PFSK-1 (cell line): ENCODE results near the gene PRKCE.

ENCODE experiments used
- FOXP2 ChIP-seq: optimal IDR thresholded peaks from 2 replicates; pipeline ENCODE3; 2011; ENCODE audit warnings: borderline replicate concordance, control low read depth, inconsistent platforms; ENCODE audit not compliant: insufficient read depth; ENCODE audit errors: extremely low read length, extremely low read depth
- POLR2AphosphoS5 ChIP-seq: IDR thresholded peaks from 2 replicates; pipeline ENCODE4 v1.6.1; 2012; ENCODE audit warnings: low read depth, mild to moderate bottlenecking, control low read depth, low read length, moderate library complexity
- REST ChIP-seq, 2 experiments: IDR thresholded peaks; 2 replicates each; pipeline versions ENCODE4 v1.6.1 to v1.8.0; 2011 to 2012; ENCODE audit warnings: low read depth in 2 of 2, low read length in 2 of 2, control low read depth in 1 of 2, inconsistent platforms in 1 of 2, mild to moderate bottlenecking in 1 of 2, moderate library complexity in 1 of 2; ENCODE audit not compliant: insufficient read depth in 1 of 2
- SIN3A ChIP-seq: IDR thresholded peaks from 2 replicates; pipeline ENCODE4 v1.6.1; 2012; ENCODE audit warnings: mild to moderate bottlenecking, low read length, moderate library complexity, borderline replicate concordance; ENCODE audit not compliant: insufficient read depth
- TAF1 ChIP-seq: IDR thresholded peaks from 2 replicates; pipeline ENCODE4 v1.6.1; 2012; ENCODE audit warnings: low read length, control low read depth, borderline replicate concordance; ENCODE audit not compliant: insufficient read depth

PRKCE gene

DNA sequence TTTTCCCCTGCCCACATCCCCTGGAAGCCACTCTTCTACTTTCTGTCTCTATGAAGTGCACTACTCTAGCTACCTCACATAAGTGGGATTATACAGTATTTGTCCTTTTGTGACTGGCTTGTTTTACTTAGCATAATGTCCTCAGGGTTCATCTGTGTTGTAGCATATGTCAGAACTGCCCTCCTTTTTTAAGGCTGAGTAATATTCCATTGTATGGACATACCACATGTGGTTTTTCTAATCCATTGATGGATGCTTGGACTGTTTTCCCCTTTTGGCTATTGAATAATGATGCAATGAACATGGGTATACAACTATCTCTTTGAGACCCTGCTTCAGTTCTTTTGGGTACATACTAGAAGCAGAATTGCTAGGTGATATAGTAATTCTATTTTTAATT is 95.9 kb downstream of the PRKCE start:
- TF ChIP-seq FOXP2 (no peak), REST (IDR thresholded peaks at IDR 0.05; ENCODE audit: insufficient read depth in 1 of 2, low read depth in 2 of 2, low read length in 2 of 2) (no peak), TAF1 (no peak), POLR2AphosphoS5 (no peak), SIN3A (no peak)

- TF ChIP-seq REST (IDR thresholded peaks at IDR 0.05; ENCODE audit: insufficient read depth in 1 of 2, low read depth in 2 of 2, low read length in 2 of 2) (no peak), FOXP2 (no peak)
Measured at GRCh38 chr2:45748239-45748638, 96.8 kb downstream of the PRKCE start.

GRCh38 chr2:45750001-45750400 is 98.5 kb downstream of the PRKCE start:
- no peak for TF ChIP-seq SIN3A
- no peak for TF ChIP-seq TAF1
- TF ChIP-seq POLR2AphosphoS5 = no peak
- no peak for TF ChIP-seq REST (IDR thresholded peaks at IDR 0.05; ENCODE audit: insufficient read depth in 1 of 2, low read depth in 2 of 2, low read length in 2 of 2)
- TF ChIP-seq FOXP2 = no peak

DNA sequence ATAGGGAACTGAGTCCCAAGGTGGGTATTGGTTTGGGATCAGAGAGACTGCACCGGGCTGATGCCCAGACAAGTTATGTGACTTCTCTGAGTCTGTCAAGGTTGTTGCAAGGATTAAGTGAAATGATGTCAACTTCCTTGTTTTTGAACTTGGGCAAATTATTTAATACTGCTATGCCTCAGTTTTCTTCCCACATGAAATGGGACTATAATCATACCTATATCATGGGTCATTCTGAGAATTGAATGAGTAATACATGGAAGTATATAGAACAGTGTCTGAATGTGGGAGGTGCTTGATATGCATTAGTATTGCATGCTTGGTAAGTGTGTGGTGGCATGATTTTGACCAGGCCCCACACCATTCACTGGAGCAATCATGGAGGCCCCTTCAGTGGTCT is 99.0 kb downstream of the PRKCE start:
- TF ChIP-seq POLR2AphosphoS5 (no peak), FOXP2 (no peak), REST (IDR thresholded peaks at IDR 0.05; ENCODE audit: insufficient read depth in 1 of 2, low read depth in 2 of 2, low read length in 2 of 2) (no peak), SIN3A (no peak), TAF1 (no peak)

DNA sequence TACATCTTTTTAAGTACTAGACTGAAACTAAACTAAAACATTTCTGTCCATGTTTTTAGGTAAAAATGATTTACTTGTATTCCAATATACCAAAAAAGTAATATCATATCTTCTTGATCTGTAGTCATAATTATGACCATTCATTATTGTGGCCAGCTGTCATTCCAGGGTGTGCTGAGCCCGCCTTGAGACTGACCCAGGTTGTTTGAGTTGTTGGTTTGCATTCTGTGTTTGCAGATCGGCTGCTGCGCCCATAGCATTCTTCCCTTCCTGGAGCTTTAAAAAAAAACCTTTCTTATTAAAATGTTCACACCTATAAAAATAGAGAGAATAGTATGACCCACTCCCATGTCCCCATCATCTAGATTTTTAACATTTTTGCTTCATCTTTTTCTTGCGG is 101.9 kb downstream of the PRKCE start:
- TF ChIP-seq SIN3A = no peak
- no peak for TF ChIP-seq REST (IDR thresholded peaks at IDR 0.05; ENCODE audit: insufficient read depth in 1 of 2, low read depth in 2 of 2, low read length in 2 of 2)
- TF ChIP-seq POLR2AphosphoS5 = no peak
- no peak for TF ChIP-seq FOXP2
- TF ChIP-seq TAF1 = no peak
